HG03039 (cell line): ENCODE results near the gene PRR15.

Source experiments
- ATAC-seq: cut with Tn5 transposase; IDR thresholded peaks from one replicate; pipeline ENCODE4 v1.9.1; 2021; ENCODE audit warnings: mild to moderate bottlenecking, moderate library complexity; ENCODE audit not compliant: unreplicated experiment

PRR15 gene

GRCh38 chr7:29607889-29608288 is 44.3 kb downstream of the PRR15 start:
- ATAC-seq: no peak

- no peak for ATAC-seq
These were observed 45.8 kb downstream of the PRR15 start for GRCh38 chr7:29609162-29610037.

GRCh38 chr7:29610086-29610485 is 46.5 kb downstream of the PRR15 start:
- no peak for ATAC-seq

GRCh38 chr7:29611941-29612544 is 48.4 kb downstream of the PRR15 start:
- no peak for ATAC-seq

GRCh38 chr7:29612596-29612995 is 49.0 kb downstream of the PRR15 start:
- no peak for ATAC-seq

- no peak for ATAC-seq
These were observed 49.5 kb downstream of the PRR15 start for GRCh38 chr7:29613100-29613499.

GRCh38 chr7:29614229-29614628 is 50.6 kb downstream of the PRR15 start:
- no peak for ATAC-seq
